H1 (cell line): ENCODE measurements around the gene CCDC7. TPM values are rescaled to one million over a fixed set of nuclear protein-coding genes. Genes with fewer than 3 reads are reported as not detected.

ENCODE experiments used
- CHD1 ChIP-seq: IDR thresholded peaks from 2 replicates; pipeline ENCODE4 v1.6.1; 2012; ENCODE audit warnings: low read depth, low read length, improper control_type of control experiment
- CHD2 ChIP-seq: IDR thresholded peaks from 2 replicates; pipeline ENCODE4 v1.6.1; 2012; ENCODE audit warnings: low read length, improper control_type of control experiment
- HDAC2 ChIP-seq, 2 experiments: fragments of 300-600 bp in 1 of 2; sonication (generic) in 1 of 2; IDR thresholded peaks; 2 replicates each; pipeline ENCODE4 v1.6.1; 2011 to 2012; ENCODE audit warnings: low read depth in 2 of 2, low read length in 2 of 2, mild to moderate bottlenecking in 2 of 2, moderate library complexity in 2 of 2, borderline replicate concordance in 1 of 2, inconsistent platforms in 1 of 2
- KDM1A ChIP-seq: fragments of 200-600, 300-600 bp; sonication (generic); IDR thresholded peaks from 2 replicates; pipeline ENCODE4 v1.7.1; 2016; ENCODE audit warnings: mild to moderate bottlenecking, low read length, borderline replicate concordance
- MAFK ChIP-seq: IDR thresholded peaks from 2 replicates; pipeline ENCODE4 v1.6.1; 2012; ENCODE audit warnings: low read depth, mild to moderate bottlenecking, improper control_type of control experiment, low read length
- RBBP5 ChIP-seq: IDR thresholded peaks from 2 replicates; pipeline ENCODE4 v1.7.1; 2012; ENCODE audit warnings: low read depth, mild to moderate bottlenecking, inconsistent platforms, low read length, moderate library complexity, borderline replicate concordance
- TEAD4 ChIP-seq: IDR thresholded peaks from 2 replicates; pipeline ENCODE4 v1.6.1; 2012; ENCODE audit warnings: low read depth, low read length, inconsistent platforms, mixed read lengths
- YY1 ChIP-seq: IDR thresholded peaks from 2 replicates; pipeline ENCODE4 v1.6.1; 2011; ENCODE audit warnings: low read depth, mild to moderate bottlenecking, low read length
- polyA plus RNA-seq, 7 experiments: library from polyadenylated mRNA; depleted of rRNA in 3 of 7; stranded (reverse) in 5 of 7; unstranded in 2 of 7; fragments of >200 nt in 5 of 7; fragments of 200-250 nt in 2 of 7; gene quantifications; 1 replicate in 5 of 7; 2 replicates in 1 of 7; 4 replicates in 1 of 7; pipeline versions ENCODE4 v1.2.1 to v1.2.3, GENCODE V29; 2011 to 2013; ENCODE audit warnings: missing spikeins in 2 of 7, mixed read lengths in 2 of 7
- total RNA-seq: library from RNA; stranded (reverse); fragmentation: NEBNext Ultra II Directional; extraction: Animal tissue kit (Norgen Biotek cat#: 25700); gene quantifications from 2 replicates; pipeline ENCODE4 v1.2.1, GENCODE V29; 2021
- TF ChIP-seq, protein P1 (sequence below): fragments of 300-600 bp; sonication (generic); IDR thresholded peaks from 2 replicates; pipeline ENCODE4 v1.7.1; 2012; ENCODE audit warnings: low read length, moderate library complexity, mild to moderate bottlenecking, inconsistent platforms; ENCODE audit not compliant: insufficient replicate concordance

The CCDC7 gene
- total and polyA plus RNA-seq, 2 of the 8 experiments (the other 6 are each of a cell fraction or from before 2014, with no cell fraction given), result 0.18 to 0.74 TPM

DNA sequence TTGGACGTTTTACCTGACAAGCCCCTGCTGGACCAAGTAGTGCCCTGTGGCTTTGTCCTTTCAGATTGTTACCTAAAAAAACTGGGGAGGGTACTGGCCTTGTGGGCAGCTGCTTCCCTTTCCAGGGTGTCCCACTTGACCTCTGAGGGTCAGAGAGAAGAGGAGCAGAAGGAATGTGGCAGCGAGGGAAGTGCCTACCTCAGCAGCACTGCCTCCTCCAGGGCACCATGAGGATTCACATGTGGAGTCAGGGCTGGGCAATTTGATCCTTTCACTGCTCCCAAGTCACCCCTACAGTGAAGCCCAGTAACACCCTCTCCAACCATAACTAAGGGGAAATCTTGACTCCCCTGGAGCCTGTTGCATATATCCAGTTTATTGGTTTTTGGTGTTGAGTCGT lies 447.5 kb downstream of the CCDC7 start (continued):
- TF ChIP-seq, protein P1, sequence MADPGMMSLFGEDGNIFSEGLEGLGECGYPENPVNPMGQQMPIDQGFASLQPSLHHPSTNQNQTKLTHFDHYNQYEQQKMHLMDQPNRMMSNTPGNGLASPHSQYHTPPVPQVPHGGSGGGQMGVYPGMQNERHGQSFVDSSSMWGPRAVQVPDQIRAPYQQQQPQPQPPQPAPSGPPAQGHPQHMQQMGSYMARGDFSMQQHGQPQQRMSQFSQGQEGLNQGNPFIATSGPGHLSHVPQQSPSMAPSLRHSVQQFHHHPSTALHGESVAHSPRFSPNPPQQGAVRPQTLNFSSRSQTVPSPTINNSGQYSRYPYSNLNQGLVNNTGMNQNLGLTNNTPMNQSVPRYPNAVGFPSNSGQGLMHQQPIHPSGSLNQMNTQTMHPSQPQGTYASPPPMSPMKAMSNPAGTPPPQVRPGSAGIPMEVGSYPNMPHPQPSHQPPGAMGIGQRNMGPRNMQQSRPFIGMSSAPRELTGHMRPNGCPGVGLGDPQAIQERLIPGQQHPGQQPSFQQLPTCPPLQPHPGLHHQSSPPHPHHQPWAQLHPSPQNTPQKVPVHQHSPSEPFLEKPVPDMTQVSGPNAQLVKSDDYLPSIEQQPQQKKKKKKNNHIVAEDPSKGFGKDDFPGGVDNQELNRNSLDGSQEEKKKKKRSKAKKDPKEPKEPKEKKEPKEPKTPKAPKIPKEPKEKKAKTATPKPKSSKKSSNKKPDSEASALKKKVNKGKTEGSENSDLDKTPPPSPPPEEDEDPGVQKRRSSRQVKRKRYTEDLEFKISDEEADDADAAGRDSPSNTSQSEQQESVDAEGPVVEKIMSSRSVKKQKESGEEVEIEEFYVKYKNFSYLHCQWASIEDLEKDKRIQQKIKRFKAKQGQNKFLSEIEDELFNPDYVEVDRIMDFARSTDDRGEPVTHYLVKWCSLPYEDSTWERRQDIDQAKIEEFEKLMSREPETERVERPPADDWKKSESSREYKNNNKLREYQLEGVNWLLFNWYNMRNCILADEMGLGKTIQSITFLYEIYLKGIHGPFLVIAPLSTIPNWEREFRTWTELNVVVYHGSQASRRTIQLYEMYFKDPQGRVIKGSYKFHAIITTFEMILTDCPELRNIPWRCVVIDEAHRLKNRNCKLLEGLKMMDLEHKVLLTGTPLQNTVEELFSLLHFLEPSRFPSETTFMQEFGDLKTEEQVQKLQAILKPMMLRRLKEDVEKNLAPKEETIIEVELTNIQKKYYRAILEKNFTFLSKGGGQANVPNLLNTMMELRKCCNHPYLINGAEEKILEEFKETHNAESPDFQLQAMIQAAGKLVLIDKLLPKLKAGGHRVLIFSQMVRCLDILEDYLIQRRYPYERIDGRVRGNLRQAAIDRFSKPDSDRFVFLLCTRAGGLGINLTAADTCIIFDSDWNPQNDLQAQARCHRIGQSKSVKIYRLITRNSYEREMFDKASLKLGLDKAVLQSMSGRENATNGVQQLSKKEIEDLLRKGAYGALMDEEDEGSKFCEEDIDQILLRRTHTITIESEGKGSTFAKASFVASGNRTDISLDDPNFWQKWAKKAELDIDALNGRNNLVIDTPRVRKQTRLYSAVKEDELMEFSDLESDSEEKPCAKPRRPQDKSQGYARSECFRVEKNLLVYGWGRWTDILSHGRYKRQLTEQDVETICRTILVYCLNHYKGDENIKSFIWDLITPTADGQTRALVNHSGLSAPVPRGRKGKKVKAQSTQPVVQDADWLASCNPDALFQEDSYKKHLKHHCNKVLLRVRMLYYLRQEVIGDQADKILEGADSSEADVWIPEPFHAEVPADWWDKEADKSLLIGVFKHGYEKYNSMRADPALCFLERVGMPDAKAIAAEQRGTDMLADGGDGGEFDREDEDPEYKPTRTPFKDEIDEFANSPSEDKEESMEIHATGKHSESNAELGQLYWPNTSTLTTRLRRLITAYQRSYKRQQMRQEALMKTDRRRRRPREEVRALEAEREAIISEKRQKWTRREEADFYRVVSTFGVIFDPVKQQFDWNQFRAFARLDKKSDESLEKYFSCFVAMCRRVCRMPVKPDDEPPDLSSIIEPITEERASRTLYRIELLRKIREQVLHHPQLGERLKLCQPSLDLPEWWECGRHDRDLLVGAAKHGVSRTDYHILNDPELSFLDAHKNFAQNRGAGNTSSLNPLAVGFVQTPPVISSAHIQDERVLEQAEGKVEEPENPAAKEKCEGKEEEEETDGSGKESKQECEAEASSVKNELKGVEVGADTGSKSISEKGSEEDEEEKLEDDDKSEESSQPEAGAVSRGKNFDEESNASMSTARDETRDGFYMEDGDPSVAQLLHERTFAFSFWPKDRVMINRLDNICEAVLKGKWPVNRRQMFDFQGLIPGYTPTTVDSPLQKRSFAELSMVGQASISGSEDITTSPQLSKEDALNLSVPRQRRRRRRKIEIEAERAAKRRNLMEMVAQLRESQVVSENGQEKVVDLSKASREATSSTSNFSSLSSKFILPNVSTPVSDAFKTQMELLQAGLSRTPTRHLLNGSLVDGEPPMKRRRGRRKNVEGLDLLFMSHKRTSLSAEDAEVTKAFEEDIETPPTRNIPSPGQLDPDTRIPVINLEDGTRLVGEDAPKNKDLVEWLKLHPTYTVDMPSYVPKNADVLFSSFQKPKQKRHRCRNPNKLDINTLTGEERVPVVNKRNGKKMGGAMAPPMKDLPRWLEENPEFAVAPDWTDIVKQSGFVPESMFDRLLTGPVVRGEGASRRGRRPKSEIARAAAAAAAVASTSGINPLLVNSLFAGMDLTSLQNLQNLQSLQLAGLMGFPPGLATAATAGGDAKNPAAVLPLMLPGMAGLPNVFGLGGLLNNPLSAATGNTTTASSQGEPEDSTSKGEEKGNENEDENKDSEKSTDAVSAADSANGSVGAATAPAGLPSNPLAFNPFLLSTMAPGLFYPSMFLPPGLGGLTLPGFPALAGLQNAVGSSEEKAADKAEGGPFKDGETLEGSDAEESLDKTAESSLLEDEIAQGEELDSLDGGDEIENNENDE, result peak; percentile 39
- 0 out of 2 replicates have a peak, but pooled peaks have one; percentile 17 for TF ChIP-seq CHD2
- TF ChIP-seq YY1, result no peak
- no peak for TF ChIP-seq CHD1
- no peak for TF ChIP-seq RBBP5
- TF ChIP-seq TEAD4, result peak; percentile 81
- TF ChIP-seq MAFK, result 0 out of 2 replicates have a peak, but pooled peaks have one; percentile 19
- TF ChIP-seq HDAC2 (IDR thresholded peaks at IDR 0.05; ENCODE audit: borderline replicate concordance in 1 of 2, low read depth in 2 of 2, low read length in 2 of 2), result no peak
- no peak for TF ChIP-seq KDM1A
- TF ChIP-seq, all 59 proteins: peak for 8
